ENCODE data around the gene APOC4.

GRCh38 chr19:44972802-44973201 lies 30.8 kb downstream of the APOC4 start:
- TF ChIP-seq POLR2A (IDR thresholded peaks at IDR 0.05) (no peak), POLR2AphosphoS5 (IDR thresholded peaks at IDR 0.05) (no peak)
- TF ChIP-seq, protein P1, sequence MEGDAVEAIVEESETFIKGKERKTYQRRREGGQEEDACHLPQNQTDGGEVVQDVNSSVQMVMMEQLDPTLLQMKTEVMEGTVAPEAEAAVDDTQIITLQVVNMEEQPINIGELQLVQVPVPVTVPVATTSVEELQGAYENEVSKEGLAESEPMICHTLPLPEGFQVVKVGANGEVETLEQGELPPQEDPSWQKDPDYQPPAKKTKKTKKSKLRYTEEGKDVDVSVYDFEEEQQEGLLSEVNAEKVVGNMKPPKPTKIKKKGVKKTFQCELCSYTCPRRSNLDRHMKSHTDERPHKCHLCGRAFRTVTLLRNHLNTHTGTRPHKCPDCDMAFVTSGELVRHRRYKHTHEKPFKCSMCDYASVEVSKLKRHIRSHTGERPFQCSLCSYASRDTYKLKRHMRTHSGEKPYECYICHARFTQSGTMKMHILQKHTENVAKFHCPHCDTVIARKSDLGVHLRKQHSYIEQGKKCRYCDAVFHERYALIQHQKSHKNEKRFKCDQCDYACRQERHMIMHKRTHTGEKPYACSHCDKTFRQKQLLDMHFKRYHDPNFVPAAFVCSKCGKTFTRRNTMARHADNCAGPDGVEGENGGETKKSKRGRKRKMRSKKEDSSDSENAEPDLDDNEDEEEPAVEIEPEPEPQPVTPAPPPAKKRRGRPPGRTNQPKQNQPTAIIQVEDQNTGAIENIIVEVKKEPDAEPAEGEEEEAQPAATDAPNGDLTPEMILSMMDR (IDR thresholded peaks at IDR 0.05) = no peak

Data from stomach (tissue), 4 donors.